ENCODE results near the gene STMN1.

DNA sequence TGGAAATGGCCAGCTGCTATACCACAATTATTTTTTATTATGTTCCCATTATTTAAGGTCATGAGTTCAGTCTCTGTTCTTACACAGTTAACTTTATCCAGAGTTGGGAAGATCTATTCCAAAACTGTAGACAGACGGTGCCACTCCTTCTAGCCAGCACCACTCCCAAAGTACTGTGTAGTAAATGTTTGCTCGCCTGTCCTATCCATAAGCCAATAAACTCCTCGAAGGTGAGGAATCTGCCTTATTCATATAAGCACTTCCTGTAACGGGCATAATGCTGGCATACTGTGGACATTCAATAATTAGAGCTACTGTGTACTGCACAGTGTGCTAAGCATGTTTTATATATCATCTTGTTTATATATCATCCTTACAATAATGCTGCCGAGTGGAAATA is 26.1 kb upstream of the STMN1 start:
- TF ChIP-seq, protein P1, sequence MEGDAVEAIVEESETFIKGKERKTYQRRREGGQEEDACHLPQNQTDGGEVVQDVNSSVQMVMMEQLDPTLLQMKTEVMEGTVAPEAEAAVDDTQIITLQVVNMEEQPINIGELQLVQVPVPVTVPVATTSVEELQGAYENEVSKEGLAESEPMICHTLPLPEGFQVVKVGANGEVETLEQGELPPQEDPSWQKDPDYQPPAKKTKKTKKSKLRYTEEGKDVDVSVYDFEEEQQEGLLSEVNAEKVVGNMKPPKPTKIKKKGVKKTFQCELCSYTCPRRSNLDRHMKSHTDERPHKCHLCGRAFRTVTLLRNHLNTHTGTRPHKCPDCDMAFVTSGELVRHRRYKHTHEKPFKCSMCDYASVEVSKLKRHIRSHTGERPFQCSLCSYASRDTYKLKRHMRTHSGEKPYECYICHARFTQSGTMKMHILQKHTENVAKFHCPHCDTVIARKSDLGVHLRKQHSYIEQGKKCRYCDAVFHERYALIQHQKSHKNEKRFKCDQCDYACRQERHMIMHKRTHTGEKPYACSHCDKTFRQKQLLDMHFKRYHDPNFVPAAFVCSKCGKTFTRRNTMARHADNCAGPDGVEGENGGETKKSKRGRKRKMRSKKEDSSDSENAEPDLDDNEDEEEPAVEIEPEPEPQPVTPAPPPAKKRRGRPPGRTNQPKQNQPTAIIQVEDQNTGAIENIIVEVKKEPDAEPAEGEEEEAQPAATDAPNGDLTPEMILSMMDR (IDR thresholded peaks at IDR 0.05): no peak
- TF ChIP-seq ATF2 (CRISPR knock-in tag; IDR thresholded peaks at IDR 0.05; ENCODE audit: borderline replicate concordance, low read depth): no peak
- no peak for TF ChIP-seq HMGXB4 (CRISPR knock-in tag; IDR thresholded peaks at IDR 0.05)
- TF ChIP-seq TEAD4 (CRISPR knock-in tag; IDR thresholded peaks at IDR 0.05): no peak
- TF ChIP-seq FOXJ3 (CRISPR knock-in tag; IDR thresholded peaks at IDR 0.05; ENCODE audit: borderline replicate concordance): no peak
- TF ChIP-seq STAT6 (CRISPR knock-in tag; conservative IDR thresholded peaks at IDR 0.05; ENCODE audit: low read depth): no peak
- no peak for TF ChIP-seq ZBTB21 (CRISPR knock-in tag; IDR thresholded peaks at IDR 0.05; ENCODE audit: borderline replicate concordance)
- no peak for TF ChIP-seq SP1 (CRISPR knock-in tag; conservative IDR thresholded peaks at IDR 0.05)
- TF ChIP-seq, protein P2, sequence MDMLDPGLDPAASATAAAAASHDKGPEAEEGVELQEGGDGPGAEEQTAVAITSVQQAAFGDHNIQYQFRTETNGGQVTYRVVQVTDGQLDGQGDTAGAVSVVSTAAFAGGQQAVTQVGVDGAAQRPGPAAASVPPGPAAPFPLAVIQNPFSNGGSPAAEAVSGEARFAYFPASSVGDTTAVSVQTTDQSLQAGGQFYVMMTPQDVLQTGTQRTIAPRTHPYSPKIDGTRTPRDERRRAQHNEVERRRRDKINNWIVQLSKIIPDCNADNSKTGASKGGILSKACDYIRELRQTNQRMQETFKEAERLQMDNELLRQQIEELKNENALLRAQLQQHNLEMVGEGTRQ (CRISPR knock-in tag; IDR thresholded peaks at IDR 0.05): no peak
- TF ChIP-seq, protein P3, sequence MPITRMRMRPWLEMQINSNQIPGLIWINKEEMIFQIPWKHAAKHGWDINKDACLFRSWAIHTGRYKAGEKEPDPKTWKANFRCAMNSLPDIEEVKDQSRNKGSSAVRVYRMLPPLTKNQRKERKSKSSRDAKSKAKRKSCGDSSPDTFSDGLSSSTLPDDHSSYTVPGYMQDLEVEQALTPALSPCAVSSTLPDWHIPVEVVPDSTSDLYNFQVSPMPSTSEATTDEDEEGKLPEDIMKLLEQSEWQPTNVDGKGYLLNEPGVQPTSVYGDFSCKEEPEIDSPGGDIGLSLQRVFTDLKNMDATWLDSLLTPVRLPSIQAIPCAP (CRISPR knock-in tag; IDR thresholded peaks at IDR 0.05): no peak
- no peak for TF ChIP-seq RELA (CRISPR knock-in tag; IDR thresholded peaks at IDR 0.05; ENCODE audit: borderline replicate concordance)
- no peak for TF ChIP-seq NR3C1 (CRISPR knock-in tag; conservative IDR thresholded peaks at IDR 0.05; ENCODE audit: low read depth)
- no peak for TF ChIP-seq MAX (CRISPR knock-in tag; IDR thresholded peaks at IDR 0.05)
